NCI-H2227 treated with DMSO at 0.1 percent for 48 hours (cell line): Measurements from ENCODE around the gene CLECL1.
"Not testable (repeated sequence)": the region's sequence is repeated elsewhere in the genome, so short reads cannot be mapped to it uniquely, and the experiment has no call there.

Experiments used
- DNase-seq: peaks from one replicate; lab custom pipeline; 2025; lab: John Stamatoyannopoulos, UW

CLECL1 gene

GRCh38 chr12:9751204-9752144 lies 18.6 kb upstream of the CLECL1 start:
- no peak for DNase-seq

GRCh38 chr12:9750276-9751203 lies 17.6 kb upstream of the CLECL1 start:
- peak; percentile 46 for DNase-seq

GRCh38 chr12:9749640-9750039 lies 16.7 kb upstream of the CLECL1 start:
- DNase-seq = no peak

- DNase-seq = no peak
These were observed 12.3 kb upstream of the CLECL1 start for GRCh38 chr12:9745199-9745598.

GRCh38 chr12:9742661-9743060 lies 9.8 kb upstream of the CLECL1 start:
- no peak for DNase-seq

GRCh38 chr12:9741726-9742125 lies 8.8 kb upstream of the CLECL1 start:
- no peak for DNase-seq

- DNase-seq = no peak
These were observed 7.3 kb upstream of the CLECL1 start for GRCh38 chr12:9740106-9740750.

GRCh38 chr12:9739404-9740105 lies 6.7 kb upstream of the CLECL1 start:
- DNase-seq = not testable (repeated sequence)

- not testable (repeated sequence) for DNase-seq
These were observed 6.0 kb upstream of the CLECL1 start for GRCh38 chr12:9738905-9739304.

GRCh38 chr12:9736936-9737705 lies 4.2 kb upstream of the CLECL1 start:
- DNase-seq = no peak

GRCh38 chr12:9735601-9736000 lies 2.7 kb upstream of the CLECL1 start:
- no peak for DNase-seq

- DNase-seq = no peak
These were observed 1.1 kb downstream of the CLECL1 start for GRCh38 chr12:9731797-9732196.

GRCh38 chr12:9731393-9731792 lies 1.5 kb downstream of the CLECL1 start:
- no peak for DNase-seq

- DNase-seq = no peak
These were observed 2.3 kb downstream of the CLECL1 start for GRCh38 chr12:9730591-9730990.

- DNase-seq = no peak
These were observed 2.9 kb downstream of the CLECL1 start for GRCh38 chr12:9730011-9730410.

- no peak for DNase-seq
These were observed 3.8 kb downstream of the CLECL1 start for GRCh38 chr12:9729082-9729481.

- no peak for DNase-seq
These were observed 5.1 kb downstream of the CLECL1 start for GRCh38 chr12:9727813-9728212.

GRCh38 chr12:9725213-9725870 lies 7.6 kb downstream of the CLECL1 start:
- no peak for DNase-seq

GRCh38 chr12:9724023-9724422 lies 8.9 kb downstream of the CLECL1 start:
- DNase-seq = no peak

- no peak for DNase-seq
These were observed 11.4 kb downstream of the CLECL1 start for GRCh38 chr12:9721394-9722092.
